Measurements from ENCODE around the gene MXRA8. TPM values are rescaled to one million over a fixed set of nuclear protein-coding genes. Genes with fewer than 3 reads are reported as not detected.

Gene MXRA8
- total RNA-seq, 2 donors from 2014 or later = 28.3 to 29.2 TPM

DNA sequence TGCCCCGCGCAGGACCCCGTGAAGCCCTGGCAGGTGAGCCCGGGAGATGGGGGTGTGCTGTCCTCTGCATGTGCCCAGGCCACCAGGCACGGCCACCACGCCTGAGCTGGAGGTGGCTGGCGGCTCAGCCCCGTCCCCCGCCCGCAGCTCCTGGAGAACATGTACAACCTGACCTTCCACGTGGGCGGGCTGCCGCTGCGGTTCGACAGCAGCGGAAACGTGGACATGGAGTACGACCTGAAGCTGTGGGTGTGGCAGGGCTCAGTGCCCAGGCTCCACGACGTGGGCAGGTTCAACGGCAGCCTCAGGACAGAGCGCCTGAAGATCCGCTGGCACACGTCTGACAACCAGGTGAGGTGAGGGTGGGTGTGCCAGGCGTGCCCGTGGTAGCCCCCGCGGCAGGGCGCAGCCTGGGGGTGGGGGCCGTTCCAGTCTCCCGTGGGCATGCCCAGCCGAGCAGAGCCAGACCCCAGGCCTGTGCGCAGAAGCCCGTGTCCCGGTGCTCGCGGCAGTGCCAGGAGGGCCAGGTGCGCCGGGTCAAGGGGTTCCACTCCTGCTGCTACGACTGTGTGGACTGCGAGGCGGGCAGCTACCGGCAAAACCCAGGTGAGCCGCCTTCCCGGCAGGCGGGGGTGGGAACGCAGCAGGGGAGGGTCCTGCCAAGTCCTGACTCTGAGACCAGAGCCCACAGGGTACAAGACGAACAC lies 25.4 kb downstream of the MXRA8 start:
- no peak overlapping the region for H3K9ac ChIP-seq (ENCODE audit: extremely low read depth, low read length, poor library complexity, severe bottlenecking)
- Mint-ChIP-seq H3K9me3 (no peaks in the 10 kb centered on the region), H3K27ac (no peak overlapping the region), H3K4me3 (no peak overlapping the region), H3K4me1 (no peaks in the 10 kb centered on the region), H3K36me3 (ENCODE audit: low read depth) (peaks cover 2% of the 10 kb centered on the region), H3K27me3 (ENCODE audit: insufficient read depth) (no peaks in the 10 kb centered on the region)
- H3K4me3 ChIP-seq (ENCODE audit: low read length) = no peak overlapping the region
- no peak for DNase-seq
- 94% methylated on average over 42 to 48 of the region's 48 CpGs for WGBS, 2 experiments (ENCODE audit: insufficient coverage in 1 of 2, insufficient read length in 1 of 2)
- H3K27ac ChIP-seq (ENCODE audit: low read depth, low read length) = no peak overlapping the region
- H3K4me1 ChIP-seq (ENCODE audit: control insufficient read depth, insufficient read depth, low read length) = no peaks in the 10 kb centered on the region
- TF ChIP-seq, protein P1, sequence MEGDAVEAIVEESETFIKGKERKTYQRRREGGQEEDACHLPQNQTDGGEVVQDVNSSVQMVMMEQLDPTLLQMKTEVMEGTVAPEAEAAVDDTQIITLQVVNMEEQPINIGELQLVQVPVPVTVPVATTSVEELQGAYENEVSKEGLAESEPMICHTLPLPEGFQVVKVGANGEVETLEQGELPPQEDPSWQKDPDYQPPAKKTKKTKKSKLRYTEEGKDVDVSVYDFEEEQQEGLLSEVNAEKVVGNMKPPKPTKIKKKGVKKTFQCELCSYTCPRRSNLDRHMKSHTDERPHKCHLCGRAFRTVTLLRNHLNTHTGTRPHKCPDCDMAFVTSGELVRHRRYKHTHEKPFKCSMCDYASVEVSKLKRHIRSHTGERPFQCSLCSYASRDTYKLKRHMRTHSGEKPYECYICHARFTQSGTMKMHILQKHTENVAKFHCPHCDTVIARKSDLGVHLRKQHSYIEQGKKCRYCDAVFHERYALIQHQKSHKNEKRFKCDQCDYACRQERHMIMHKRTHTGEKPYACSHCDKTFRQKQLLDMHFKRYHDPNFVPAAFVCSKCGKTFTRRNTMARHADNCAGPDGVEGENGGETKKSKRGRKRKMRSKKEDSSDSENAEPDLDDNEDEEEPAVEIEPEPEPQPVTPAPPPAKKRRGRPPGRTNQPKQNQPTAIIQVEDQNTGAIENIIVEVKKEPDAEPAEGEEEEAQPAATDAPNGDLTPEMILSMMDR (conservative IDR thresholded peaks at IDR 0.05) = no peak
- no peaks in the 10 kb centered on the region for H3K9me3 ChIP-seq (ENCODE audit: control insufficient read depth, low read length)
- H3K27me3 ChIP-seq (ENCODE audit: control insufficient read depth, insufficient read depth, low read length, poor library complexity, severe bottlenecking) = no peaks in the 10 kb centered on the region
- peaks cover 5% of the 10 kb centered on the region for H3K36me3 ChIP-seq (ENCODE audit: control insufficient read depth, insufficient read depth, low read length)

DNA sequence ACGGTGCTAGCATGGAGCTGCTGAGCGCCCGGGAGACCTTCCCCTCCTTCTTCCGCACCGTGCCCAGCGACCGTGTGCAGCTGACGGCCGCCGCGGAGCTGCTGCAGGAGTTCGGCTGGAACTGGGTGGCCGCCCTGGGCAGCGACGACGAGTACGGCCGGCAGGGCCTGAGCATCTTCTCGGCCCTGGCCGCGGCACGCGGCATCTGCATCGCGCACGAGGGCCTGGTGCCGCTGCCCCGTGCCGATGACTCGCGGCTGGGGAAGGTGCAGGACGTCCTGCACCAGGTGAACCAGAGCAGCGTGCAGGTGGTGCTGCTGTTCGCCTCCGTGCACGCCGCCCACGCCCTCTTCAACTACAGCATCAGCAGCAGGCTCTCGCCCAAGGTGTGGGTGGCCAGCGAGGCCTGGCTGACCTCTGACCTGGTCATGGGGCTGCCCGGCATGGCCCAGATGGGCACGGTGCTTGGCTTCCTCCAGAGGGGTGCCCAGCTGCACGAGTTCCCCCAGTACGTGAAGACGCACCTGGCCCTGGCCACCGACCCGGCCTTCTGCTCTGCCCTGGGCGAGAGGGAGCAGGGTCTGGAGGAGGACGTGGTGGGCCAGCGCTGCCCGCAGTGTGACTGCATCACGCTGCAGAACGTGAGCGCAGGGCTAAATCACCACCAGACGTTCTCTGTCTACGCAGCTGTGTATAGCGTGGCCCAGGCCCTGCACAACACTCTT lies 26.2 kb downstream of the MXRA8 start:
- no peaks in the 10 kb centered on the region for H3K9me3 Mint-ChIP-seq
- H3K27me3 Mint-ChIP-seq (ENCODE audit: insufficient read depth) = no peaks in the 10 kb centered on the region
- H3K4me1 Mint-ChIP-seq = no peaks in the 10 kb centered on the region
- no peak for DNase-seq
- WGBS, 2 experiments (ENCODE audit: insufficient coverage in 1 of 2, insufficient read length in 1 of 2) = 89 to 91% methylated on average over 52 to 57 of the region's 57 CpGs
- H3K9ac ChIP-seq (ENCODE audit: extremely low read depth, low read length, poor library complexity, severe bottlenecking) = no peak overlapping the region
- no peaks in the 10 kb centered on the region for H3K9me3 ChIP-seq (ENCODE audit: control insufficient read depth, low read length)
- no peak overlapping the region for H3K27ac Mint-ChIP-seq
- H3K36me3 Mint-ChIP-seq (ENCODE audit: low read depth) = peaks cover 2% of the 10 kb centered on the region
- peaks cover under 1% of the 10 kb centered on the region for H3K36me3 ChIP-seq (ENCODE audit: control insufficient read depth, insufficient read depth, low read length)
- H3K4me3 ChIP-seq (ENCODE audit: low read length) = no peak overlapping the region
- TF ChIP-seq, protein P1 (conservative IDR thresholded peaks at IDR 0.05) = no peak
- H3K4me1 ChIP-seq (ENCODE audit: control insufficient read depth, insufficient read depth, low read length) = no peaks in the 10 kb centered on the region
- H3K4me3 Mint-ChIP-seq = no peak overlapping the region
- H3K27me3 ChIP-seq (ENCODE audit: control insufficient read depth, insufficient read depth, low read length, poor library complexity, severe bottlenecking) = no peaks in the 10 kb centered on the region
- no peak overlapping the region for H3K27ac ChIP-seq (ENCODE audit: low read depth, low read length)

DNA sequence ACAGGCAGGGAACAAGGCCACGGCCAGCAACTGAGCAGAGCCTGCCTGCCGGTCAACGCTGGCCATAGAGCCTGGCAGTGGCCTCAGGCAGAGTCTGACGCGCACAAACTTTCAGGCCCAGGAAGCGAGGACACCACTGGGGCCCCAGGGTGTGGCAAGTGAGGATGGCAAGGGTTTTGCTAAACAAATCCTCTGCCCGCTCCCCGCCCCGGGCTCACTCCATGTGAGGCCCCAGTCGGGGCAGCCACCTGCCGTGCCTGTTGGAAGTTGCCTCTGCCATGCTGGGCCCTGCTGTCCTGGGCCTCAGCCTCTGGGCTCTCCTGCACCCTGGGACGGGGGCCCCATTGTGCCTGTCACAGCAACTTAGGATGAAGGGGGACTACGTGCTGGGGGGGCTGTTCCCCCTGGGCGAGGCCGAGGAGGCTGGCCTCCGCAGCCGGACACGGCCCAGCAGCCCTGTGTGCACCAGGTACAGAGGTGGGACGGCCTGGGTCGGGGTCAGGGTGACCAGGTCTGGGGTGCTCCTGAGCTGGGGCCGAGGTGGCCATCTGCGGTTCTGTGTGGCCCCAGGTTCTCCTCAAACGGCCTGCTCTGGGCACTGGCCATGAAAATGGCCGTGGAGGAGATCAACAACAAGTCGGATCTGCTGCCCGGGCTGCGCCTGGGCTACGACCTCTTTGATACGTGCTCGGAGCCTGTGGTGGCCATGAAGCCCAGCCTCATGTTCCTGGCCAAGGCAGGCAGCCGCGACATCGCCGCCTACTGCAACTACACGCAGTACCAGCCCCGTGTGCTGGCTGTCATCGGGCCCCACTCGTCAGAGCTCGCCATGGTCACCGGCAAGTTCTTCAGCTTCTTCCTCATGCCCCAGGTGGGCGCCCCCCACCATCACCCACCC lies 27.0 kb downstream of the MXRA8 start, which contains the start of gene TAS1R3:
TAS1R3 (plus strand) TSS at position 213 of the 898 bp plus-strand sequence; CDS start at position 279, 66 bp downstream.
- Histone ChIP-seq H3K4me1 (ENCODE audit: control insufficient read depth, insufficient read depth, low read length) (no peaks in the 10 kb centered on the region), H3K9ac (ENCODE audit: extremely low read depth, low read length, poor library complexity, severe bottlenecking) (no peak within 1 kb of the TSS), H3K4me3 (ENCODE audit: low read length) (no peak within 1 kb of the TSS), H3K27me3 (ENCODE audit: control insufficient read depth, insufficient read depth, low read length, poor library complexity, severe bottlenecking) (no peaks in the 10 kb centered on the region), H3K9me3 (ENCODE audit: control insufficient read depth, low read length) (no peaks in the 10 kb centered on the region), H3K27ac (ENCODE audit: low read depth, low read length) (peak within 1 kb of the TSS; percentile 24), H3K36me3 (ENCODE audit: control insufficient read depth, insufficient read depth, low read length) (no peaks in the 10 kb centered on the region)
- no peak for DNase-seq
- Mint-ChIP-seq H3K27me3 (ENCODE audit: insufficient read depth) (no peaks in the 10 kb centered on the region), H3K27ac (no peak within 1 kb of the TSS), H3K9me3 (no peaks in the 10 kb centered on the region), H3K4me1 (no peaks in the 10 kb centered on the region), H3K4me3 (no peak within 1 kb of the TSS), H3K36me3 (ENCODE audit: low read depth) (peaks cover 2% of the 10 kb centered on the region)
- TF ChIP-seq, protein P1 (conservative IDR thresholded peaks at IDR 0.05) = no peak
- 88 to 92% methylated on average over 26 to 41 of the region's 41 CpGs for WGBS, 2 experiments (ENCODE audit: insufficient coverage in 1 of 2, insufficient read length in 1 of 2)

Measured in endodermal cell (in vitro differentiated cells).